Measurements from ENCODE around the gene CPNE8. TPM values are rescaled to one million over a fixed set of nuclear protein-coding genes. Genes with fewer than 3 reads are reported as not detected.

Gene CPNE8
- total and polyA plus RNA-seq, 2 donors (not counting 1 experiment from before 2014, with no cell fraction given), result 1.5 to 1.6 TPM

DNA sequence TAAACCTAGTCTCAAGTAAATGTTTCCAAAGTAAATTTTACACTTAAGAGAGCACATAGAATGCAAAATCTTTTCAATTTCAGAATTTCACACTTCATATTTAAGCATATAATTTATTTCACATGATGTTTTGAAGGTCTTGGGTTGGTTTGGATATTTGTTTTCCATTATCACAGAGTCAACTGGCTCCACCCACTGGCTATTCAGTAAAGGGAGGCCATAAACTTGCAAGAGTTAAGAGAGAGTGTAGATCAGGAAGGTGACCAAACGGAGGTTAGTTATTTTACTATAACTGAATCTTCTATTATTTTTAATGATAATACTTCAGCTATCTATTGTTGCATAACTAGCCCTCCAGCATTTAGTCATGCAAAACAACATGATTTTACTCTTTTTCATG, 6.2 kb upstream of the CPNE8 start:
- H3K27me3 Mint-ChIP-seq, result peaks cover 14% of the 10 kb centered on the region
- peaks cover 6% of the 10 kb centered on the region for H3K4me1 Mint-ChIP-seq
- intact Hi-C loops (cut with micrococcal nuclease), result no loop called here
- Histone ChIP-seq H3K4me3 (ENCODE audit: control extremely low read depth in 1 of 5, extremely low read depth in 1 of 5, insufficient read depth in 1 of 5, low read depth in 2 of 5, low read length in 4 of 5) (no peak overlapping the region), H2AFZ (ENCODE audit: insufficient read depth, low read depth, low read length, poor library complexity, severe bottlenecking) (no peak overlapping the region), H3K9ac (ENCODE audit: low read length) (no peak overlapping the region), H3K79me2 (ENCODE audit: control insufficient read depth, insufficient read depth, low read length) (no peaks in the 10 kb centered on the region), H3K4me1 (ENCODE audit: control insufficient read depth in 2 of 2, insufficient read depth in 2 of 2, low read length in 2 of 2) (peaks cover 0 to 5% of the 10 kb centered on the region in 2 donors), H3K4me2 (replicated peaks; ENCODE audit: low read depth, low read length, poor library complexity, severe bottlenecking) (no peak overlapping the region), H3K27me3 (replicated peaks in 1 of 4; ENCODE audit: control extremely low read depth in 1 of 4, control insufficient read depth in 3 of 4, insufficient read depth in 4 of 4, low read length in 3 of 4) (peaks cover 0 to 7% (median 0%) of the 10 kb centered on the region in 4 experiments), H4K20me1 (ENCODE audit: control insufficient read depth, insufficient read depth, low read length, poor library complexity, severe bottlenecking) (no peaks in the 10 kb centered on the region), H3K36me3 (replicated peaks in 1 of 2; ENCODE audit: control extremely low read depth in 1 of 2, control insufficient read depth in 1 of 2, extremely low read depth in 1 of 2, insufficient read depth in 2 of 2, low read length in 1 of 2) (no peaks in the 10 kb centered on the region), H3K9me3 (ENCODE audit: control extremely low read depth in 1 of 3, control insufficient read depth in 2 of 3, insufficient read depth in 1 of 3, low read length in 2 of 3) (no peaks in the 10 kb centered on the region), H3K27ac (ENCODE audit: low read length in 2 of 2) (no peak overlapping the region)
- no peak for DNase-seq
- ChIA-PET POLR2A (no interaction called here), CTCF (no interaction called here)
- no peak overlapping the region for H3K4me3 Mint-ChIP-seq
- ATAC-seq (ENCODE audit: low read depth), result no peak
- TF ChIP-seq EZH2 (IDR thresholded peaks at IDR 0.05; ENCODE audit: borderline replicate concordance, insufficient read depth, low read depth, low read length, poor library complexity, severe bottlenecking) (no peak), CTCF (IDR thresholded peaks at IDR 0.05) (no peak)
- no peak overlapping the region for H3K27ac Mint-ChIP-seq
- no peaks in the 10 kb centered on the region for H3K9me3 Mint-ChIP-seq (ENCODE audit: insufficient read depth)
- WGBS (ENCODE audit: insufficient coverage), result no CpG with 5 or more reads among the region's 1 CpG

DNA sequence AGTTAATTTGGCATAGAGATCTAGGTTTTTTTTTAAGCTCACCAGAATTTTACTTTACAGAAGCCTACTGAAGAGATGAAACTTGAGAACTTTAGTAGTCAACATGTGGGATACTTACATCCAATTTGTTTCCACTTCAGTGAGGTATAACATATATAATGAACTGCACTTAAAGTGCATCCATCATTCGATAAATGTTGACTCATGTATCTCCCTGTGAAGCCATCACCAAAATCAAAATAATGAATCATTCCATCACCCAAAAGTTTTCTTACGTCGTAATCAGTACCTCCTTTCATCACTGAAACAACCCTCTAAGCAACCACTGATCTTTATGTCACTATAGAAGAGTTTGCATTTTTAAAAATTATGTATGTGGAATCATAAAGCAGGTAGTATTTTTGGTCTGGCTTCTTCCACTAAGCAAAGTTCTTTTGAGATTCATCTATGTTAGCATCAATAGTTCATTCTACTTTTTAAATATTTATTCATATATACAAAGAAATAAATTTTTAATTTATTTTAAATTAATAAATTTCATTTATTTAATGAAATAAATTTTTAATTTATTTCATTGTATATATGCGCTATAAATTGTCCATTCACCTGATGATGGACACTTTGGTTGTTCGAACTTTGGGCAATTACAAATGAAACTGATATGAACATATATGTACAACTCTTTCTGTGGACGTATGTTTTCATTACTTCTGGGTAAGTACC, 2.0 kb upstream of the CPNE8 start:
- peak overlapping the region; percentile 85 for H3K4me3 Mint-ChIP-seq
- Histone ChIP-seq H3K27me3 (replicated peaks in 1 of 4; ENCODE audit: control extremely low read depth in 1 of 4, control insufficient read depth in 3 of 4, insufficient read depth in 4 of 4, low read length in 3 of 4) (peaks cover 0 to 7% (median 2%) of the 10 kb centered on the region in 4 experiments), H3K9ac (ENCODE audit: low read length) (peak overlapping the region; percentile 78), H3K27ac (ENCODE audit: low read length in 2 of 2) (no peak overlapping the region), H3K36me3 (replicated peaks in 1 of 2; ENCODE audit: control extremely low read depth in 1 of 2, control insufficient read depth in 1 of 2, extremely low read depth in 1 of 2, insufficient read depth in 2 of 2, low read length in 1 of 2) (no peaks in the 10 kb centered on the region), H3K4me2 (replicated peaks; ENCODE audit: low read depth, low read length, poor library complexity, severe bottlenecking) (peak overlapping the region; percentile 87), H3K4me3 (ENCODE audit: control extremely low read depth in 1 of 5, extremely low read depth in 1 of 5, insufficient read depth in 1 of 5, low read depth in 2 of 5, low read length in 4 of 5) (peak overlapping the region in 4 of 5 experiments; percentile 63 to 73 (median 70)), H4K20me1 (ENCODE audit: control insufficient read depth, insufficient read depth, low read length, poor library complexity, severe bottlenecking) (no peaks in the 10 kb centered on the region), H3K4me1 (ENCODE audit: control insufficient read depth in 2 of 2, insufficient read depth in 2 of 2, low read length in 2 of 2) (peaks cover 5 to 7% of the 10 kb centered on the region in 2 donors), H2AFZ (ENCODE audit: insufficient read depth, low read depth, low read length, poor library complexity, severe bottlenecking) (peak overlapping the region; percentile 86), H3K79me2 (ENCODE audit: control insufficient read depth, insufficient read depth, low read length) (no peaks in the 10 kb centered on the region), H3K9me3 (ENCODE audit: control extremely low read depth in 1 of 3, control insufficient read depth in 2 of 3, insufficient read depth in 1 of 3, low read length in 2 of 3) (no peaks in the 10 kb centered on the region)
- no CpG with 5 or more reads among the region's 6 CpGs for WGBS (ENCODE audit: insufficient coverage)
- no peak for ATAC-seq (ENCODE audit: low read depth)
- no peak for DNase-seq
- peaks cover 27% of the 10 kb centered on the region for H3K27me3 Mint-ChIP-seq
- peaks cover 20% of the 10 kb centered on the region for H3K4me1 Mint-ChIP-seq
- H3K9me3 Mint-ChIP-seq (ENCODE audit: insufficient read depth), result no peaks in the 10 kb centered on the region
- H3K27ac Mint-ChIP-seq, result no peak overlapping the region
- ChIA-PET CTCF (interaction anchor here (2.5 kb wide), 1 partner anchor 8 kb away, joined by 6 read pairs; no protein-coding TSS in a partner anchor), POLR2A (no interaction called here)
- intact Hi-C loops (cut with micrococcal nuclease), result no loop called here
- no peak for TF ChIP-seq EZH2 (IDR thresholded peaks at IDR 0.05; ENCODE audit: borderline replicate concordance, insufficient read depth, low read depth, low read length, poor library complexity, severe bottlenecking)
- TF ChIP-seq CTCF (IDR thresholded peaks at IDR 0.05), result no peak

Data from B cell (primary cell).